Suprapubic skin (tissue), 4 donors: Measurements from ENCODE around the gene LHX3. TPM values are rescaled to one million over a fixed set of nuclear protein-coding genes. Genes with fewer than 3 reads are reported as not detected.

Experiments
- DNase-seq, 2 donors: peaks; one replicate each; pipeline ENCODE4 v3.0.0-alpha.2; 2019; ENCODE audit warnings: low spot score in 2 of 2
- H3K27ac ChIP-seq: fragments of 200-600 bp; sonication (generic); one replicate; pipeline ENCODE4 v1.5.1; 2019
- H3K27me3 ChIP-seq: fragments of 200-600 bp; sonication (generic); one replicate; pipeline ENCODE4 v1.5.1; 2019
- H3K36me3 ChIP-seq: fragments of 200-600 bp; sonication (generic); one replicate; pipeline ENCODE4 v1.5.1; 2019
- H3K4me1 ChIP-seq: fragments of 200-600 bp; sonication (generic); one replicate; pipeline ENCODE4 v1.5.1; 2019
- H3K4me3 ChIP-seq: fragments of 200-600 bp; sonication (generic); one replicate; pipeline ENCODE4 v1.5.1; 2019; ENCODE audit warnings: mild to moderate bottlenecking
- H3K9me3 ChIP-seq: fragments of 200-600 bp; sonication (generic); one replicate; pipeline ENCODE4 v1.5.1; 2019
- EP300 ChIP-seq: sonication (generic); formaldehyde crosslinking; IDR thresholded peaks from one replicate; pipeline ENCODE4 v1.6.1; 2017; ENCODE audit warnings: antibody characterized with exemption
- POLR2A ChIP-seq, 2 donors: fragments of 450-650 bp; IDR thresholded peaks; one replicate each; pipeline ENCODE4 v1.6.1; 2017; ENCODE audit warnings: antibody characterized with exemption in 2 of 2, mild to moderate bottlenecking in 2 of 2, moderate library complexity in 2 of 2
- POLR2AphosphoS5 ChIP-seq, 3 donors: sonication (generic); formaldehyde crosslinking; IDR thresholded peaks; one replicate each; pipeline ENCODE4 v1.6.1; 2017; ENCODE audit warnings: antibody characterized with exemption in 3 of 3
- WGBS: methylation state at CpG from one replicate; pipeline ENCODE4 v1.1.5; 2018; 5-methylcytosine and 5-hydroxymethylcytosine counted together
- total RNA-seq, 4 donors: library from RNA; depleted of rRNA; stranded (reverse); fragments of >200 nt; gene quantifications; one replicate each; pipeline ENCODE4 v1.1.0, GENCODE V29; 2016
- TF ChIP-seq, protein P1 (sequence below), 2 donors: fragments of 200-600 bp in 1 of 2; fragments of 450-650 bp in 1 of 2; sonication (generic) in 1 of 2; IDR thresholded peaks; one replicate each; pipeline ENCODE4 v1.5.1; 2016 to 2019; ENCODE audit warnings: antibody characterized with exemption in 2 of 2, mild to moderate bottlenecking in 1 of 2, moderate library complexity in 1 of 2

LHX3 gene
- total RNA-seq, 4 donors from 2014 or later = 0.26 TPM; not detected in 2

DNA sequence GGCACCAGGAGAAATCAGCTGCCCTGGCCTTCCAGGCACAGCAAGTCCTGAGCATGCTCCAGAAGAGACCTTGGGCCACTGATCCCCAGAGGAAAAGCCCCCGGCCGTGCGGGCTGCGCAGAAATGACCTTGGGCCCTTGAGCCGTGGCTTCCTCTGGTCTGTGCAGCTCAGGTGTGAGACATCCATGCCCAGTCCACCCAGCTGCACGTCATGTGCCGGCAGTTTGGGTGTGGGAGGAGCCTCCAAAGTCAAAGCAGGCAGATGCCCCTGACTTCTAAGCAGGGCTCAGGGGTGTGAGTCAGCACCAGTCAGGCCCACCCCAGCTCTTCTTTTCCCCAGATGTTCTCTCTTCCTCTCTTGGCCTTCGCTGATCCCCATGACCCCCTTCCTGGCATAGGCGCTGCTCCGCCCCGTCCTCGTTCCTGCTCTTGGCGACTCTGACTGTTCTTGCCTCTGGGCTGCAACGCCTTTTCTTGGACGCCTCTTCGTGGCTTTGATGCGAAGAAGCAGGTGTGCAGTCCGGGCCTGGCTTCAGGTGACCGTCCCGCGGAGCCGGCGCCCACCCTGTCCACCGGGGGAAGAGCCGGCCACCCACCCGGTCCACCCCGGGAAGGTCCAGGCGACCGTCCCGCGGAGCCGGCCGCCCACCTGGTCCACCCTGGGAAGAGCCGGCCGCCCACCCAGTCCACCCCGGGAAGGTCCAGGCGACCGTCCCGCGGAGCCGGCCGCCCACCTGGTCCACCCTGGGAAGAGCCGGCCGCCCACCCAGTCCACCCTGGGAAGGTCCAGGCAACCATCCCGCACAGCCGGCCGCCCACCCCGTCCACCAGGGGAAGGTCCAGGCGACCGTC lies 46.6 kb upstream of the LHX3 start:
- DNase-seq = no peak
- TF ChIP-seq, protein P1, sequence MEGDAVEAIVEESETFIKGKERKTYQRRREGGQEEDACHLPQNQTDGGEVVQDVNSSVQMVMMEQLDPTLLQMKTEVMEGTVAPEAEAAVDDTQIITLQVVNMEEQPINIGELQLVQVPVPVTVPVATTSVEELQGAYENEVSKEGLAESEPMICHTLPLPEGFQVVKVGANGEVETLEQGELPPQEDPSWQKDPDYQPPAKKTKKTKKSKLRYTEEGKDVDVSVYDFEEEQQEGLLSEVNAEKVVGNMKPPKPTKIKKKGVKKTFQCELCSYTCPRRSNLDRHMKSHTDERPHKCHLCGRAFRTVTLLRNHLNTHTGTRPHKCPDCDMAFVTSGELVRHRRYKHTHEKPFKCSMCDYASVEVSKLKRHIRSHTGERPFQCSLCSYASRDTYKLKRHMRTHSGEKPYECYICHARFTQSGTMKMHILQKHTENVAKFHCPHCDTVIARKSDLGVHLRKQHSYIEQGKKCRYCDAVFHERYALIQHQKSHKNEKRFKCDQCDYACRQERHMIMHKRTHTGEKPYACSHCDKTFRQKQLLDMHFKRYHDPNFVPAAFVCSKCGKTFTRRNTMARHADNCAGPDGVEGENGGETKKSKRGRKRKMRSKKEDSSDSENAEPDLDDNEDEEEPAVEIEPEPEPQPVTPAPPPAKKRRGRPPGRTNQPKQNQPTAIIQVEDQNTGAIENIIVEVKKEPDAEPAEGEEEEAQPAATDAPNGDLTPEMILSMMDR (IDR thresholded peaks at IDR 0.05) = no peak
- TF ChIP-seq POLR2AphosphoS5 (IDR thresholded peaks at IDR 0.05) = no peak
- no peak for TF ChIP-seq EP300
- TF ChIP-seq POLR2A (IDR thresholded peaks at IDR 0.05) = no peak
- H3K4me1 ChIP-seq = peaks cover 28% of the 10 kb centered on the region
- WGBS = 37% methylated on average over 6 of the region's 50 CpGs
- H3K9me3 ChIP-seq = no peaks in the 10 kb centered on the region
- no peak overlapping the region for H3K27ac ChIP-seq
- H3K27me3 ChIP-seq = peaks cover 32% of the 10 kb centered on the region
- H3K36me3 ChIP-seq = no peaks in the 10 kb centered on the region
- H3K4me3 ChIP-seq = no peak overlapping the region

DNA sequence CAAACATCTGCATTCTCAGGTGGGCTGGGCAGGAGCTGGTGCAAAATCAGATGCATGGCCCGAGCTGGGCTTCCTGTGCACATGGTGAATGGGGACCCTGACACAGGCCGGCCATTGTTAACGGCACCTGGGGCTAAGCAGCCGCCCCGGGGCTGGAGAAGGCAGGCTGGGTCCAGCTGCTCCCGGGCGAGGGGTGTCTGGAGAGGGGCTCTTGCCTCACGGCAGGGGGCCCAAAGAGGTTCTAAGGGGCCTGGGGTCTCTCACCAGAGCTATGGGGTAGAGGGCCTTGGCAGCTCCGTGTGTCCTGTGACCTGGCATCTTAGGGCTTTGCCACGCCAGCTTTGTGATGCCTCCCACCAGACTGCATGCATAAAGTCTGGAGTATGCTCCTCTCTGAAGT lies 45.7 kb upstream of the LHX3 start:
- Histone ChIP-seq H3K4me3 (no peak overlapping the region), H3K9me3 (no peaks in the 10 kb centered on the region), H3K4me1 (peaks cover 35% of the 10 kb centered on the region), H3K27me3 (peaks cover 27% of the 10 kb centered on the region), H3K36me3 (no peaks in the 10 kb centered on the region), H3K27ac (no peak overlapping the region)
- DNase-seq = no peak
- TF ChIP-seq, protein P1 (IDR thresholded peaks at IDR 0.05) = no peak
- TF ChIP-seq POLR2A (IDR thresholded peaks at IDR 0.05) (no peak), POLR2AphosphoS5 (IDR thresholded peaks at IDR 0.05) (no peak), EP300 (no peak)
- WGBS = 78% methylated on average over 10 of the region's 10 CpGs

DNA sequence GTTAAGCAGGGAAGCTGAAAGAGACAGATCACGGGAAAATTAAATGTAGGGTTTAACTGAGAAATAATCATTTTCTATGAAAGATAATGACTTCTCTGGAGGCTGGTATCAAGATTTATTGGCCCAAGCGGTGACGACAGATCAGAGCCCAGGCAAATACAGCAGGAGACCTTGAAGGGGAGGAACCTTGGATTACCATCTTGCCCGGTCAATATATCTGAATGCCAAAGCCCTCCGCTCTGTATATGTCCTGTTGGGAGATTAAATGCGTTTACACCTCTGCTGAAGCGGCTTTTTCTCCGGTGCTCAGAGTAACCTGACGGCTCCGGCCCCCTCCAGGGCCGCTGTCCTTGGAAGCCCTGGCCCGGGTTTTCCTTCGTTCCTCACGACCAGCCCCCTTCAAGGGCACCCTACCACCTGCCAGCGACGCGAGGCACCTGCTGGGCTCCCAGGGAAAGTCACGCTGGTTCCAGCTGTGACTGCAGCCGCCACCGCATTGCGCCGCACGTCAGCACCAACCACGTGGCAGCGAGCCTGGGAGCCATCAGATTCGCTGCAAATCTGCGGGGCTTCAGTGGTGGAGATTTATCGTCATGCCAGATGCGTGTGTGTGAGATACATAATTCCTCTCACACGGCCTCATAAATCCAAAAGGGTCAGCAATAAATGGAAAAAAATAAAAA lies 45.1 kb upstream of the LHX3 start:
- DNase-seq = no peak
- H3K9me3 ChIP-seq = no peaks in the 10 kb centered on the region
- no peak overlapping the region for H3K27ac ChIP-seq
- H3K27me3 ChIP-seq = peaks cover 21% of the 10 kb centered on the region
- no peak for TF ChIP-seq EP300
- no peak overlapping the region for H3K4me3 ChIP-seq
- no peaks in the 10 kb centered on the region for H3K36me3 ChIP-seq
- 72% methylated on average over 30 of the region's 30 CpGs for WGBS
- H3K4me1 ChIP-seq = peaks cover 35% of the 10 kb centered on the region

DNA sequence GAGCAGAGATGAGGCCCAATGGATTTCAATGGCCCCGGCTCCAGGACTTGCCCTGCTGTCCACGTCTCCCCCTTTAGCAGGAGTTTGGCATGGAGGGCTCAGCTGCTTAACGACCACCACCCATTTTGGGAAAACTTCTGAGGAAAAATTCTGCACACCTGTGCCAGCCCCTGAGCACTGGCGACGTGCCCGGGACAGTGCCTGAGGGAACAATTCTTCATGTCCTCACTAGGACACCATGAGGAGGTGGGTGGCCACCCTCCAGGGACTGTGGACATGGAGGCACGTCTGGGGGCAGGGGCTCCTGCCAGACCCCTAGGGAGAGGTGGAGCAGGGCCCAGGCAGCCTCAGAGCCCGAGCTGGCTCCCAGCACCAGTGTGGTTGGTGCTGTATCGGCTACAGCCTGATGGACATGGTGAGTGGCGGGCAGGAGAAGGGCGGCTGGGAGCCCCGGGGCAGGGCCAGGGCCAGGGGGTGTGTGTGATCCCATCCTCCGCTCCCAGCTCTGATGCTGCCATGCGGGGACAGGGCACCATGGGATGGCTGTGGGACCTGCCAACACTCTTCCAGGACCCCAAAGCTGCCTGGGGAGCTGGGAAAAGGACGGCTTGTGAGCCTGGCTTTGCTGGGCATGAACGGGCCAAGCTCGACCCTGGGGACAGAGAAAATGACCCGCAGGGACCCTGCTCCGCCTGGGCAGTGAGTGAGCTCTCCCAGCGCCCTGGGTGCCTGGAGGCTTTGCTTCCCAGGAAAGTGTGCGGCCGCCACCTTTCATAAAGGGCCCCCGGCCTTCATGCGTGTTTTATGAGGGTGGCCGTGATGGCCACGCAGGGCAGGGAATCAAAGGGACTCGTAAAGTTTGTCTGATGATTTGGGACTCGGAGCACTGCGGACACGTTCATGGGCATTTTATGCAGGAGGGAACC lies 44.3 kb upstream of the LHX3 start:
- TF ChIP-seq, protein P1 (IDR thresholded peaks at IDR 0.05) = no peak
- TF ChIP-seq POLR2AphosphoS5 (IDR thresholded peaks at IDR 0.05) = no peak
- no peak for TF ChIP-seq EP300
- no peak for TF ChIP-seq POLR2A (IDR thresholded peaks at IDR 0.05)
- peaks cover 43% of the 10 kb centered on the region for H3K4me1 ChIP-seq
- WGBS = 79% methylated on average over 19 of the region's 30 CpGs
- peaks cover 18% of the 10 kb centered on the region for H3K27me3 ChIP-seq
- H3K36me3 ChIP-seq = no peaks in the 10 kb centered on the region
- no peaks in the 10 kb centered on the region for H3K9me3 ChIP-seq
- no peak overlapping the region for H3K27ac ChIP-seq
- no peak overlapping the region for H3K4me3 ChIP-seq
- no peak for DNase-seq

DNA sequence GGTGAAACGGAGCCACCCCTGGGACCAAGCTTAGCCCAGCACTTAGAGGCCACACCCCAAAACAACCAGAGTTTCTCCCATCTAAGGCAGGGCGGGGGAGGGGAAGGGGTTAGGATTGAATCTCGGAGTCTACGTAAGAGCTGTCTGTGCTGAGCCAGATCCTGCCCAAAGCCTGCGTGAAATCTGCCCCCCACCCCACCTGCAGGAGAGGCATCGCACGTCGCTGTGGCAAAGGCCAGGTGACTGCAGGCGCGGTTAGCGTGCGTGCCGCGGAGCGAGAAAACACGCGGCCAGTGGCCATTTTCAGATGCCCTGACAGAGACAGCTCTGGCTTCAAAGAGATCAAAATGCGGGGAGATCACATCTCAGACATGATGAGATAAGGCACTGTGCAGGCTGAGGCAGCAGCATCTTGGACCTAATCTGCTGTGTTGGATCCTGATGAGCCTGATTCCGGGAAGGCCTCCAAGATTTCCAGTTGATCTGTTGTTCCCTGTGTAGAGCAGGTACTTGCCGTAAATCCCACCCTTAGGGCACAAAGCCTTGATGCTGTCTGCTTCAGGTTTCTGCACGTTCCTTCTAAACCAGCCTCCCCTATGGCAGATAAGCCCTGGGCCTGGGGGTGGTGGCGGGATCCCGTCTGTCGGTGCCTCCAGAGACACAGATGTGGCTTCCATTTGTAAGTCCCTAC lies 43.2 kb upstream of the LHX3 start:
- WGBS = 65% methylated on average over 23 of the region's 24 CpGs
- Histone ChIP-seq H3K4me1 (peaks cover 48% of the 10 kb centered on the region), H3K36me3 (no peaks in the 10 kb centered on the region), H3K27me3 (peaks cover 10% of the 10 kb centered on the region), H3K4me3 (no peak overlapping the region), H3K9me3 (no peaks in the 10 kb centered on the region), H3K27ac (no peak overlapping the region)
- DNase-seq = peak in 1 of 2 donors; percentile 78
- no peak for TF ChIP-seq EP300
- no peak for TF ChIP-seq POLR2AphosphoS5 (IDR thresholded peaks at IDR 0.05)
- TF ChIP-seq, protein P1 (IDR thresholded peaks at IDR 0.05) = no peak
